ENCODE measurements around the gene CHD9.

CHD9 gene

DNA sequence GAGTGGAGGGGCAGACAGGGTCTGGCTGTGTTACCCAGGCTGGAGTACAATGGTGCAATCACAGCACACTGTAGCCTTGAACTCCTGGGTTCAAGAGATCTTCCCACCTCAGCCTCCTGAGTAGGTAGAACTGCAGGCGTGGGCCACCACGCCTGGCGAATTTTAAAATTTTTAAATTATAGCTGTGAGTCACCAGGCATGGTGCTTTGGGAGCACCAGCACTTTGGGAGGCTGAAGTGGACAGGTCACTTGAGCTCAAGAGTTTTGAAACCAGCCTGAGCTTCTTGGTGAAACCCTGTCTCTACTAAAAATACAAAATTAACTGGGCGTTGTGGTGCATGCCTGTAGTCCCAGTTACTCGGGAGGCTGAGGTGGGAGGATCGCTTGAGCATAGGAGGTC is 114.0 kb downstream of the CHD9 start (continued):
- TF ChIP-seq, protein P1, sequence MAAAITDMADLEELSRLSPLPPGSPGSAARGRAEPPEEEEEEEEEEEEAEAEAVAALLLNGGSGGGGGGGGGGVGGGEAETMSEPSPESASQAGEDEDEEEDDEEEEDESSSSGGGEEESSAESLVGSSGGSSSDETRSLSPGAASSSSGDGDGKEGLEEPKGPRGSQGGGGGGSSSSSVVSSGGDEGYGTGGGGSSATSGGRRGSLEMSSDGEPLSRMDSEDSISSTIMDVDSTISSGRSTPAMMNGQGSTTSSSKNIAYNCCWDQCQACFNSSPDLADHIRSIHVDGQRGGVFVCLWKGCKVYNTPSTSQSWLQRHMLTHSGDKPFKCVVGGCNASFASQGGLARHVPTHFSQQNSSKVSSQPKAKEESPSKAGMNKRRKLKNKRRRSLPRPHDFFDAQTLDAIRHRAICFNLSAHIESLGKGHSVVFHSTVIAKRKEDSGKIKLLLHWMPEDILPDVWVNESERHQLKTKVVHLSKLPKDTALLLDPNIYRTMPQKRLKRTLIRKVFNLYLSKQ (tag by site-specific recombination; IDR thresholded peaks at IDR 0.05; ENCODE audit: borderline replicate concordance): no peak
- no peak for TF ChIP-seq ZNF701 (tag by site-specific recombination; IDR thresholded peaks at IDR 0.05)
- TF ChIP-seq, protein P2, sequence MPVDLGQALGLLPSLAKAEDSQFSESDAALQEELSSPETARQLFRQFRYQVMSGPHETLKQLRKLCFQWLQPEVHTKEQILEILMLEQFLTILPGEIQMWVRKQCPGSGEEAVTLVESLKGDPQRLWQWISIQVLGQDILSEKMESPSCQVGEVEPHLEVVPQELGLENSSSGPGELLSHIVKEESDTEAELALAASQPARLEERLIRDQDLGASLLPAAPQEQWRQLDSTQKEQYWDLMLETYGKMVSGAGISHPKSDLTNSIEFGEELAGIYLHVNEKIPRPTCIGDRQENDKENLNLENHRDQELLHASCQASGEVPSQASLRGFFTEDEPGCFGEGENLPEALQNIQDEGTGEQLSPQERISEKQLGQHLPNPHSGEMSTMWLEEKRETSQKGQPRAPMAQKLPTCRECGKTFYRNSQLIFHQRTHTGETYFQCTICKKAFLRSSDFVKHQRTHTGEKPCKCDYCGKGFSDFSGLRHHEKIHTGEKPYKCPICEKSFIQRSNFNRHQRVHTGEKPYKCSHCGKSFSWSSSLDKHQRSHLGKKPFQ (tag by site-specific recombination; IDR thresholded peaks at IDR 0.05): no peak

DNA sequence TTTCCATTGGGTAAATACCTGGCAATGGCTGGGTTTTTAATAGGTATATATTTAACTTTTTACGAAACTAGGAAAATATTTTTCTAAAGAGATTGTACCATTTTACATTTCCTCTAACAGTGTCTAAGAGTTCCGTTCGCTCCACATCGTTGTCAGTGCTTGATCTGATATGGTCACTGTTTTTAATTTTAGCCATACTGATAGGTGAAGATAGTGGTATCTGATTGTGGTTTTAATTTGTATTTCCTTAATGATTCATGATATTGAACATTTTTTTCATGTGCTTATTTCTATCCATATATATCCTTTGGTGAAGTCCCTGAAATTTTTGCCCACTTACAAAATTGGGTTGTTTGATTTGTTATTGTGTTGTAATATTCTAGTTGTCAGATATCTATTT is 117.7 kb downstream of the CHD9 start:
- CTCF ChIA-PET: interaction anchor here (2.8 kb wide), 1 partner anchor 13 kb away, joined by 8 read pairs; no protein-coding TSS in a partner anchor
- H3K4me1 ChIP-seq (ENCODE audit: control insufficient read depth, insufficient read depth, low read length): no peaks in the 10 kb centered on the region
- TF ChIP-seq ZNF571 (tag by site-specific recombination; IDR thresholded peaks at IDR 0.05) (no peak), ZNF211 (tag by site-specific recombination; IDR thresholded peaks at IDR 0.05; ENCODE audit: low read depth) (no peak)
- H3K36me3 ChIP-seq (ENCODE audit: control insufficient read depth in 2 of 2, insufficient read depth in 1 of 2, low read length in 2 of 2): no peaks in the 10 kb centered on the region; a peak in 1 of 3 replicates
- no peak overlapping the region for H3K4me3 ChIP-seq (ENCODE audit: low read depth, low read length)
- POLR2A ChIA-PET: no interaction called here
- H3K27ac ChIP-seq (ENCODE audit: extremely low read depth, low read depth, low read length): no peak overlapping the region
- H3K9me3 ChIP-seq (ENCODE audit: control insufficient read depth, insufficient read depth, low read depth, low read length): no peaks in the 10 kb centered on the region

DNA sequence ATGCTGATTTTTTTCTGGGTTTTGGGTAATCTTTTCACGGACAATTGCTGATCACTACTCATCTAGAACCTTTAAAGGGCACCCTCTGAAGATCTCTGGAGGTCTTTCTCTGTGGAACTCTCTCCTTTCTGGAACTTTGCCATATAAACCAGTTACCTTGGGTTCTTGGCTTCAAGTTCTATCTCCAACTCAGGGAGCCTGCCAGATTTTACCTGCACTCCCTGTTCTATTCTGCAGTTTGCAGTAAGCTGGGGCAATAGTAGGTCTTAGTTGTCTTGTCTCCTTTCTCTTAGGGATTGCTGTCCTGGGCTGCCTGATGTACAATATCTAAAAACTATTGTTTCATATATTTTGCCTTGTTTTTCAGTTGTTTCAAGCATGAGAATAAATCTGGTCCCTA is 120.3 kb downstream of the CHD9 start:
- Histone ChIP-seq H3K27ac (ENCODE audit: extremely low read depth, low read depth, low read length) (no peak overlapping the region), H3K4me1 (ENCODE audit: control insufficient read depth, insufficient read depth, low read length) (no peaks in the 10 kb centered on the region), H3K9me3 (ENCODE audit: control insufficient read depth, insufficient read depth, low read depth, low read length) (no peaks in the 10 kb centered on the region), H3K36me3 (ENCODE audit: control insufficient read depth in 2 of 2, insufficient read depth in 1 of 2, low read length in 2 of 2) (no peaks in the 10 kb centered on the region), H3K4me3 (ENCODE audit: low read depth, low read length) (no peak overlapping the region)
- CTCF ChIA-PET: no interaction called here
- TF ChIP-seq SCRT2 (tag by site-specific recombination; IDR thresholded peaks at IDR 0.05) (no peak), ZNF558 (tag by site-specific recombination; IDR thresholded peaks at IDR 0.05) (no peak), ZNF19 (tag by site-specific recombination; IDR thresholded peaks at IDR 0.05; ENCODE audit: low read depth) (no peak), ZBTB7A (tag by site-specific recombination; IDR thresholded peaks at IDR 0.05; ENCODE audit: low read depth) (no peak), MZF1 (tag by site-specific recombination; IDR thresholded peaks at IDR 0.05; ENCODE audit: borderline replicate concordance) (no peak)
- TF ChIP-seq, protein P3, sequence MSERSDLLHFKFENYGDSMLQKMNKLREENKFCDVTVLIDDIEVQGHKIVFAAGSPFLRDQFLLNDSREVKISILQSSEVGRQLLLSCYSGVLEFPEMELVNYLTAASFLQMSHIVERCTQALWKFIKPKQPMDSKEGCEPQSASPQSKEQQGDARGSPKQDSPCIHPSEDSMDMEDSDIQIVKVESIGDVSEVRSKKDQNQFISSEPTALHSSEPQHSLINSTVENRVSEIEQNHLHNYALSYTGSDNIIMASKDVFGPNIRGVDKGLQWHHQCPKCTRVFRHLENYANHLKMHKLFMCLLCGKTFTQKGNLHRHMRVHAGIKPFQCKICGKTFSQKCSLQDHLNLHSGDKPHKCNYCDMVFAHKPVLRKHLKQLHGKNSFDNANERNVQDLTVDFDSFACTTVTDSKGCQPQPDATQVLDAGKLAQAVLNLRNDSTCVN (tag by site-specific recombination; optimal IDR thresholded peaks at IDR 0.05): no peak
- TF ChIP-seq, protein P4, sequence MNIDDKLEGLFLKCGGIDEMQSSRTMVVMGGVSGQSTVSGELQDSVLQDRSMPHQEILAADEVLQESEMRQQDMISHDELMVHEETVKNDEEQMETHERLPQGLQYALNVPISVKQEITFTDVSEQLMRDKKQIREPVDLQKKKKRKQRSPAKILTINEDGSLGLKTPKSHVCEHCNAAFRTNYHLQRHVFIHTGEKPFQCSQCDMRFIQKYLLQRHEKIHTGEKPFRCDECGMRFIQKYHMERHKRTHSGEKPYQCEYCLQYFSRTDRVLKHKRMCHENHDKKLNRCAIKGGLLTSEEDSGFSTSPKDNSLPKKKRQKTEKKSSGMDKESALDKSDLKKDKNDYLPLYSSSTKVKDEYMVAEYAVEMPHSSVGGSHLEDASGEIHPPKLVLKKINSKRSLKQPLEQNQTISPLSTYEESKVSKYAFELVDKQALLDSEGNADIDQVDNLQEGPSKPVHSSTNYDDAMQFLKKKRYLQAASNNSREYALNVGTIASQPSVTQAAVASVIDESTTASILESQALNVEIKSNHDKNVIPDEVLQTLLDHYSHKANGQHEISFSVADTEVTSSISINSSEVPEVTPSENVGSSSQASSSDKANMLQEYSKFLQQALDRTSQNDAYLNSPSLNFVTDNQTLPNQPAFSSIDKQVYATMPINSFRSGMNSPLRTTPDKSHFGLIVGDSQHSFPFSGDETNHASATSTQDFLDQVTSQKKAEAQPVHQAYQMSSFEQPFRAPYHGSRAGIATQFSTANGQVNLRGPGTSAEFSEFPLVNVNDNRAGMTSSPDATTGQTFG (tag by site-specific recombination; IDR thresholded peaks at IDR 0.05; ENCODE audit: borderline replicate concordance): no peak
- POLR2A ChIA-PET: no interaction called here

DNA sequence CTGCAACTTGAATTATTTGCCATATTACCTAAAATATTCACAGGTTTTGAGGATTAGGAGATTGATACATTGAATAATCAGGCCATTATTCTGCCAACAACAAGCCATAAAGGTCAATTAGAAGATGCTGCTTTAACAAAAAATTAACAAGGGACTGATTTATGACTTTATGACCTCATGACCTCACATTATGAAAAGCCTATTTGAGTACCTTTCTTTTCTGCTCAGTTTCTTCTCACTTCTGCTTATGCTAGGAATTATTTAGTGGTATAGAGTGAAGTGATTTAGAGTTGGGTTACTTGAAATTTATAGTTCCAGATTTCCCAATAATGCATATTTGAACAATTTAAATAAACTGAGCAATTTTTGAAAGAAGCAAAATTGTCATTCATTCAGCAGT is 121.6 kb downstream of the CHD9 start:
- CTCF ChIA-PET: interaction anchor here (0.6 kb wide), 1 partner anchor 31 kb away, joined by 4 read pairs; no protein-coding TSS in a partner anchor
- Histone ChIP-seq H3K4me3 (ENCODE audit: low read depth, low read length) (no peak overlapping the region), H3K36me3 (ENCODE audit: control insufficient read depth in 2 of 2, insufficient read depth in 1 of 2, low read length in 2 of 2) (no peaks in the 10 kb centered on the region), H3K27ac (ENCODE audit: extremely low read depth, low read depth, low read length) (no peak overlapping the region), H3K9me3 (ENCODE audit: control insufficient read depth, insufficient read depth, low read depth, low read length) (no peaks in the 10 kb centered on the region), H3K4me1 (ENCODE audit: control insufficient read depth, insufficient read depth, low read length) (no peaks in the 10 kb centered on the region)
- POLR2A ChIA-PET: no interaction called here
- TF ChIP-seq KLF16 (tag by site-specific recombination; IDR thresholded peaks at IDR 0.05) (no peak), ZNF660 (tag by site-specific recombination; IDR thresholded peaks at IDR 0.05) (no peak)
- TF ChIP-seq, protein P5, sequence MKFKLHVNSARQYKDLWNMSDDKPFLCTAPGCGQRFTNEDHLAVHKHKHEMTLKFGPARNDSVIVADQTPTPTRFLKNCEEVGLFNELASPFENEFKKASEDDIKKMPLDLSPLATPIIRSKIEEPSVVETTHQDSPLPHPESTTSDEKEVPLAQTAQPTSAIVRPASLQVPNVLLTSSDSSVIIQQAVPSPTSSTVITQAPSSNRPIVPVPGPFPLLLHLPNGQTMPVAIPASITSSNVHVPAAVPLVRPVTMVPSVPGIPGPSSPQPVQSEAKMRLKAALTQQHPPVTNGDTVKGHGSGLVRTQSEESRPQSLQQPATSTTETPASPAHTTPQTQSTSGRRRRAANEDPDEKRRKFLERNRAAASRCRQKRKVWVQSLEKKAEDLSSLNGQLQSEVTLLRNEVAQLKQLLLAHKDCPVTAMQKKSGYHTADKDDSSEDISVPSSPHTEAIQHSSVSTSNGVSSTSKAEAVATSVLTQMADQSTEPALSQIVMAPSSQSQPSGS (tag by site-specific recombination; IDR thresholded peaks at IDR 0.05; ENCODE audit: low read depth): no peak
- TF ChIP-seq, protein P6, sequence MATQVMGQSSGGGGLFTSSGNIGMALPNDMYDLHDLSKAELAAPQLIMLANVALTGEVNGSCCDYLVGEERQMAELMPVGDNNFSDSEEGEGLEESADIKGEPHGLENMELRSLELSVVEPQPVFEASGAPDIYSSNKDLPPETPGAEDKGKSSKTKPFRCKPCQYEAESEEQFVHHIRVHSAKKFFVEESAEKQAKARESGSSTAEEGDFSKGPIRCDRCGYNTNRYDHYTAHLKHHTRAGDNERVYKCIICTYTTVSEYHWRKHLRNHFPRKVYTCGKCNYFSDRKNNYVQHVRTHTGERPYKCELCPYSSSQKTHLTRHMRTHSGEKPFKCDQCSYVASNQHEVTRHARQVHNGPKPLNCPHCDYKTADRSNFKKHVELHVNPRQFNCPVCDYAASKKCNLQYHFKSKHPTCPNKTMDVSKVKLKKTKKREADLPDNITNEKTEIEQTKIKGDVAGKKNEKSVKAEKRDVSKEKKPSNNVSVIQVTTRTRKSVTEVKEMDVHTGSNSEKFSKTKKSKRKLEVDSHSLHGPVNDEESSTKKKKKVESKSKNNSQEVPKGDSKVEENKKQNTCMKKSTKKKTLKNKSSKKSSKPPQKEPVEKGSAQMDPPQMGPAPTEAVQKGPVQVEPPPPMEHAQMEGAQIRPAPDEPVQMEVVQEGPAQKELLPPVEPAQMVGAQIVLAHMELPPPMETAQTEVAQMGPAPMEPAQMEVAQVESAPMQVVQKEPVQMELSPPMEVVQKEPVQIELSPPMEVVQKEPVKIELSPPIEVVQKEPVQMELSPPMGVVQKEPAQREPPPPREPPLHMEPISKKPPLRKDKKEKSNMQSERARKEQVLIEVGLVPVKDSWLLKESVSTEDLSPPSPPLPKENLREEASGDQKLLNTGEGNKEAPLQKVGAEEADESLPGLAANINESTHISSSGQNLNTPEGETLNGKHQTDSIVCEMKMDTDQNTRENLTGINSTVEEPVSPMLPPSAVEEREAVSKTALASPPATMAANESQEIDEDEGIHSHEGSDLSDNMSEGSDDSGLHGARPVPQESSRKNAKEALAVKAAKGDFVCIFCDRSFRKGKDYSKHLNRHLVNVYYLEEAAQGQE (tag by site-specific recombination; IDR thresholded peaks at IDR 0.05): no peak
- TF ChIP-seq, protein P7, sequence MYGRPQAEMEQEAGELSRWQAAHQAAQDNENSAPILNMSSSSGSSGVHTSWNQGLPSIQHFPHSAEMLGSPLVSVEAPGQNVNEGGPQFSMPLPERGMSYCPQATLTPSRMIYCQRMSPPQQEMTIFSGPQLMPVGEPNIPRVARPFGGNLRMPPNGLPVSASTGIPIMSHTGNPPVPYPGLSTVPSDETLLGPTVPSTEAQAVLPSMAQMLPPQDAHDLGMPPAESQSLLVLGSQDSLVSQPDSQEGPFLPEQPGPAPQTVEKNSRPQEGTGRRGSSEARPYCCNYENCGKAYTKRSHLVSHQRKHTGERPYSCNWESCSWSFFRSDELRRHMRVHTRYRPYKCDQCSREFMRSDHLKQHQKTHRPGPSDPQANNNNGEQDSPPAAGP (tag by site-specific recombination; IDR thresholded peaks at IDR 0.05): no peak

All from HEK293 (cell line).